Urothelium cell line (cell line): Measurements from ENCODE around the gene LAMTOR1.
A peak's percentile ranks its signal among the peaks of the same experiment; 100 is the strongest.

Source experiments
- DNase-seq: peaks from one replicate; pipeline ENCODE4 v3.0.0; 2011; ENCODE audit warnings: low spot score, mixed read lengths
- FAIRE-seq: peaks from 2 replicates; lab custom pipeline; 2011; peaks lifted over from hg19 to GRCh38; lab: Jason Lieb, UNC

The LAMTOR1 gene

GRCh38 chr11:72120930-72121329 lies 17.8 kb upstream of the LAMTOR1 start:
- FAIRE-seq: no peak
- no peak for DNase-seq

GRCh38 chr11:72119198-72119597 lies 16.1 kb upstream of the LAMTOR1 start:
- DNase-seq (no peak), FAIRE-seq (no peak)

GRCh38 chr11:72116019-72116755 lies 13.1 kb upstream of the LAMTOR1 start:
- no peak for FAIRE-seq
- DNase-seq: no peak

- no peak for FAIRE-seq
- no peak for DNase-seq
Measured at GRCh38 chr11:72114570-72114969, 11.5 kb upstream of the LAMTOR1 start.

DNA sequence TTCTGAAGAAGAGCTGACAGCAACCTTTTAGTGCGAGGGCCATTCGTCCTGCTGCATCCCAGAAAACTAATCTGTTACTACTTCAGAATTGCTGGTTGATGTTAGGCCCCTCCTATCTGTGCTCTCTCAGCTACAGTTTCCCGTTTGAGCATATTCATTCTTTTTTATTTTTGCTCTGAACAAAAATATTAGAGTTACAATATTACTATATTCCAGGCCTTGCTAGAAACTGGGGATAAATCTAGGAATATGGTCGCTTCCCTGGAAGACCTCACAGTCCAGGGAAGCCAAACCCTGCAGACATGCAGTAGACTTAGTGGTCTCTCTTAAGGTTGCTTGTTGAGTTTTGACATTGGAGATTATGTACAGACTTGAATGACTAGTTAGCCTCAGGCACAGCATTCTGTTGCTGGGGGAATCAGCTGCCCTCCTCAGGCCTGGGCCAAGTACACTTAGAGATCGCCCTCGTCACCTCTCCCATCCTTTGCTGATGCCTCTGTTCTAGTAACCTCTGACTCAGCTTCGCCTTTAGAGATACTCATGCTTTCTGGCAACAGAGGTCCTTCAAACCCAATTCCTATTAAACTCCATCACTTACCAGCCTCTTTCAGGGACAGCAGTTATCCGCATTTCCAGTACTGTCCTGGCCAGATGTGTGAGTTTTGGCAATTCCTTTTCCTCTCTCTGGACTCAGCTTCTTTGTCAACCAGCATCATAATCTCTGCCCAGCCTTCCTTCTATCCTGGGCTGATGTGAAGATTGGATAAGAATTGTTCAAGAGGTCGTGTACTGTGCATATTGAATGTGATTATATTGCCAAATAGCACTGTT lies 10.1 kb upstream of the LAMTOR1 start:
- no peak for DNase-seq
- no peak for FAIRE-seq

DNA sequence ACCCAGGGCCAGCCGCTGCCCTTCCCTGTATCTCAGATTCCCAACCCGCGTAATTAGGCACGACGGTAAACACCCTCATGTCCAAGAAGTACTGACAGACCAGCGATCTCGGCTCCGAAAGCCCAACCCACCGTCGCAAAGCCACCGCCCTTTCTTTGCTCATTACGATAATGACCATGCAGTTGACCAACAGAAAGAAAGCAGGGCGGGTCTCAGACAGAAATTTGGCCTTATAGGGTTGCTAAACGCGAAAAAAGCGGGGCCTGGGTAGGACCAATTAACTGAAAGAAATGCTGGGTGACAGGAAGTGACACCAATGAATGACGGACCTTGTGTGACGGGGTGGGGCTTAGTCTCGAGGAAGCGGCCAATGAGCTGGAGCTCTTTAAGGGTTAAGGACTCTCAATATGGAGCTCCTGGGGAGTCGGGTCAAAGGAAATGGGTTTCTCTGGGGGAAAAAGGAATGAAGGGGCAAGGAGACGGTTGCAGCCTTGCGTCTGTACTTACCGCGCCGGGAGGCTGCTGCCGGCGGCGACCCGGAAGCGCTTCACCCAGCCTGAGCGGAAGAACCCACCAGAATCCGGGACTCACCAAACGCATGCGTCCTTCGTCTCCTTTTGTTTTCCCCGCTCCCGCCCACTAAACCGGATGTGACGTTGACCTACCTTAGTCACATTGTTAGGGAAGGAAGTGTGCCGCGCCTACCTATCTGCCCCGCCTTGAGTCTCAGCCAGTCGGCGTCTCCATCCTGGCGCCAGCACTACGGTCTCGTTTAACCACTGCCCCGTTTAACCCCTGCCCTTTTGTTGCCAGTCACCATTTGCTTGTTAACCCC lies 9.3 kb upstream of the LAMTOR1 start, which contains the start of gene ANAPC15:
TSS of gene ANAPC15 (minus strand) at position 553 of the 835 bp plus-strand sequence. CDS start 1,419 bp downstream, outside the sequence.
- peak; percentile 95 for DNase-seq
- FAIRE-seq: peak; percentile 96

DNA sequence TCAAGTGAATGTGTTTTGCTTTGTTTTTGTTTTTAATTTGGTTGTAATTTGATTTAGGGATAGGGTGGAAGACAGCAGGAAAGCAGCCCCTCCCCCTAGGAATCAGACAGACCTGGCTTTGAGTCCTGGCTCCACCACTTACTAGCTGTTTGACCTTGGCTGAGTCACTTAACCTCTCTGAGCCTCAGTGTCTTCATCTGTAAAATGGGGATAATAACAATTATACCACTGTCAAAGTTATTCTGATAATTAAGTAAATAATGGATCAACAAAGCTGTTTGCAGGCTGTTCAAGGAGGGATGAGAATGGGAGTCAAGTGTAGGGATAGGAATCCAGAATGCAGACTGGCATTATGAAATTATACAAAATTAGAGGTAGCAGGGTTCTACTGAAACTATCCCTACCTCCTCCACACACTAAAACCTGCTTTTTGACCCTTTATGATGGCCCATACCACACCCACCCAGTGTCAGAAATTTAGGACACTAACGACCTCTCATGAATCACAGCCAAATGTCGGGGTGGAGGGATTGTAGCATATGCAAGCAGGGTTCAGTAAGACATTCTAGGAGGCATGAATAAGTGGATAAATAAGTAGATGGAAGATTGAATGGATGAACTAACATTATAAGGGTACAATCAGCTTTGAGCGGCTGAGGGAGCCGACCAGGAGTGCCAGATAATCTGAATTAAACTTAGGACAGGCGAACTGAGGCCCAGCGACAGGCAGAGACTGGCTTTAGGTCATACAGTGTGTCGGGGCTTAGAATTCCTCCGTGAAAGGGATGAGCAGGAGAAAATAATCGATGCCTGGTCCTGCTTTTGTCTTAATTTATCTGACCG lies 8.4 kb upstream of the LAMTOR1 start:
- FAIRE-seq (no peak), DNase-seq (no peak)

DNA sequence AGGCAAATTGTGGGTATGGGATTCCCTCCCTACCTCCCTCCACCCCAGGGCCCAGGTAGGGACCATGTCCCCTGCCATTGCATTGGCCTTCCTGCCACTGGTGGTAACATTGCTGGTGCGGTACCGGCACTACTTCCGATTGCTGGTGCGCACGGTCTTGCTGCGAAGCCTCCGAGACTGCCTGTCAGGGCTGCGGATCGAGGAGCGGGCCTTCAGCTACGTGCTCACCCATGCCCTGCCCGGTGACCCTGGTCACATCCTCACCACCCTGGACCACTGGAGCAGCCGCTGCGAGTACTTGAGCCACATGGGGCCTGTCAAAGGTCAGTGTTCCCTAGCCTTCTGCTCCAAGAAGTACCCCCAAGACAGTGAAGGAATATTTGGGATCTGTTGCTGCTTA lies 2.8 kb upstream of the LAMTOR1 start, which contains the start of gene TOMT:
TSS of gene TOMT (plus strand) at position 37 of the 400 bp plus-strand sequence. CDS start at position 65, 28 bp downstream.
- no peak for DNase-seq

GRCh38 chr11:72103754-72104167 lies 664 bp upstream of the LAMTOR1 start:
- DNase-seq: no peak
- FAIRE-seq: no peak

More for the DNA sequence above, 2.8 kb upstream of the LAMTOR1 start, which contains the start of gene TOMT:
- FAIRE-seq: no peak

- FAIRE-seq: no peak
Measured at GRCh38 chr11:72102631-72102945, 509 bp downstream of the LAMTOR1 start.

GRCh38 chr11:72102162-72102561 lies 935 bp downstream of the LAMTOR1 start:
- DNase-seq: no peak
- FAIRE-seq: no peak

More at GRCh38 chr11:72102631-72102945, 509 bp downstream of the LAMTOR1 start:
- DNase-seq: no peak

GRCh38 chr11:72100462-72100861 lies 2.6 kb downstream of the LAMTOR1 start:
- no peak for FAIRE-seq
- DNase-seq: no peak

GRCh38 chr11:72100009-72100408 lies 3.1 kb downstream of the LAMTOR1 start:
- FAIRE-seq (no peak), DNase-seq (no peak)

DNA sequence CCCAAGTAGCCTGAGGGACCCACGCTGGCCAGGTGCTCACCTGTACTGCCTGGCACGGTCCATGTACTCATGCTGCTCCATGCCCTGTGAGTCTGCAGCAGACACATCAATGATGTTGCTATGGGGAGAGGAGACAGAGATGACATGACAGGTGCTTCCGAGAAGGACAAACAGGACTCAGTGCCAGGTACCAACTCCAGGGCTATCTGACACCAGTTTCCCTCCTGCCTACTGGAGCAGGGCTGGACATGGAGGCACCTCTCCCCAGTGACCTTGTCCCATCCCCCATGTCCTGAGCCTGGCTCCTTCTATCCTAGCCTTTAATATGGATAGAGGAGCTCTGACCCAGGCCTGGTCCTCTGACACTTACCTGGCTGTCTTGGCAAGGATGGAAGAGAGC lies 4.4 kb downstream of the LAMTOR1 start:
- DNase-seq: no peak
- FAIRE-seq: no peak

DNA sequence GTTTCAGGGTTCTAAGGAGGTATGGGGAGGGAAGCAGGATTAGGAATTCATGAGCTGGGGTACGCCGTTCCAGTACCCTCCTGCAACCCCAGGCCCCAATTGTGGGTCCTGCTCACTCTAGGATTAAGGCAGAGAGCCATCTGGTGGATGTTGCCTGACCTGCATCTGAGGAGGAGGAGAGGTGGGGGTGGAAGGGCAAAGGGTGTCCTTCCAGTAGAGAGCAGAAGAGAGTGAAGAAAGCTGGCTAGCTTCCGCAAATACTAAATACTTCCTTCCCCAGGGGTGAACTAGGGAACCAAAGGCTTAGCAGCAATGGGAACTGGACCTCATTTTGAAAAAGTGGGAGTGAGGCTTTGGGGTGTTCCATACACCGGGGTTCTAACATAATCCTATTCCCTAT lies 11.8 kb downstream of the LAMTOR1 start:
- FAIRE-seq (peak; percentile 67), DNase-seq (peak; percentile 62)

GRCh38 chr11:72088076-72088808 lies 14.9 kb downstream of the LAMTOR1 start:
- DNase-seq (no peak), FAIRE-seq (no peak)

GRCh38 chr11:72085621-72086351 lies 17.3 kb downstream of the LAMTOR1 start:
- DNase-seq: no peak
- no peak for FAIRE-seq

- FAIRE-seq (no peak), DNase-seq (no peak)
Measured at GRCh38 chr11:72084965-72085364, 18.1 kb downstream of the LAMTOR1 start.

DNA sequence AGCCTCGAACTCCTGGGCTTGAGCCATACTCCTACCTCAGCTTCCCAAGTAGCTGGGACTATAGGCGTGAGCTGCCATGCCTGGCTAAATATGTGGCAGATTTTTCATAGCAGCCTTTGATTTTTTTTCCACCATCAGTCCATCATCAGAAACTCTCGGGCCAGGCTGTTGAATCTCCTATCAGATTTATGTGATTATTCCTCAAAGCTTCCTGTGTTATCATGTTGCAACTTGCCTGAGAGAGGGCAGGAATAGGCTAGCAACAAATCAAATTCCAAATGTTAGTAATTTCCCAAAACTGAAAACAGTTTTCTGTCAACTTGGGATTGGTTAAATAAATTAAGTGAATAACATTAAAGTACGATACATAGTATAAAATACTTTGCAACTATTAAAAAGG lies 19.0 kb downstream of the LAMTOR1 start:
- FAIRE-seq: no peak

More for the DNA sequence above, 19.0 kb downstream of the LAMTOR1 start:
- DNase-seq: no peak
